DMS153 (cell line): ENCODE measurements around the gene GRID1.

Experiments used
- DNase-seq: peaks from one replicate; lab custom pipeline; 2025; lab: John Stamatoyannopoulos, UW

Gene GRID1

GRCh38 chr10:86165666-86166065 lies 200.9 kb downstream of the GRID1 start:
- no peak for DNase-seq

- DNase-seq, result no peak
These were observed 201.5 kb downstream of the GRID1 start for GRCh38 chr10:86164960-86165630.

- DNase-seq, result no peak
These were observed 202.3 kb downstream of the GRID1 start for GRCh38 chr10:86164174-86164774.

GRCh38 chr10:86163522-86164173 lies 202.9 kb downstream of the GRID1 start:
- DNase-seq, result no peak

GRCh38 chr10:86162696-86163400 lies 203.7 kb downstream of the GRID1 start:
- DNase-seq, result no peak

- no peak for DNase-seq
These were observed 204.6 kb downstream of the GRID1 start for GRCh38 chr10:86162036-86162435.

GRCh38 chr10:86160890-86161585 lies 205.6 kb downstream of the GRID1 start:
- no peak for DNase-seq

- DNase-seq, result no peak
These were observed 206.8 kb downstream of the GRID1 start for GRCh38 chr10:86159797-86160196.

- DNase-seq, result no peak
These were observed 211.3 kb downstream of the GRID1 start for GRCh38 chr10:86155054-86155921.

GRCh38 chr10:86153751-86154150 lies 212.8 kb downstream of the GRID1 start:
- no peak for DNase-seq

- no peak for DNase-seq
These were observed 213.7 kb downstream of the GRID1 start for GRCh38 chr10:86152911-86153310.

- no peak for DNase-seq
These were observed 214.2 kb downstream of the GRID1 start for GRCh38 chr10:86152354-86152753.

GRCh38 chr10:86151613-86152012 lies 215.0 kb downstream of the GRID1 start:
- DNase-seq, result no peak

GRCh38 chr10:86149257-86149656 lies 217.3 kb downstream of the GRID1 start:
- DNase-seq, result no peak

- DNase-seq, result no peak
These were observed 218.5 kb downstream of the GRID1 start for GRCh38 chr10:86148117-86148516.

- no peak for DNase-seq
These were observed 222.3 kb downstream of the GRID1 start for GRCh38 chr10:86144301-86144700.

- no peak for DNase-seq
These were observed 224.7 kb downstream of the GRID1 start for GRCh38 chr10:86141896-86142295.

GRCh38 chr10:86139066-86139657 lies 227.4 kb downstream of the GRID1 start:
- DNase-seq, result no peak

GRCh38 chr10:86138551-86139065 lies 228.0 kb downstream of the GRID1 start:
- no peak for DNase-seq

GRCh38 chr10:86137561-86137960 lies 229.0 kb downstream of the GRID1 start:
- DNase-seq, result no peak

- DNase-seq, result no peak
These were observed 229.7 kb downstream of the GRID1 start for GRCh38 chr10:86136934-86137333.
